ENCODE data around the gene UNC50.

UNC50 gene

GRCh38 chr2:98568161-98568956 is 40.0 kb upstream of the UNC50 start:
- Mint-ChIP-seq H3K36me3 (ENCODE audit: low read depth) (peaks cover 26% of the 10 kb centered on the region), H3K27ac (no peak overlapping the region), H3K4me3 (no peak overlapping the region), H3K4me1 (no peaks in the 10 kb centered on the region), H3K27me3 (ENCODE audit: low read depth, poor library complexity) (peaks cover 12% of the 10 kb centered on the region), H3K9me3 (no peaks in the 10 kb centered on the region)
- no peak for DNase-seq
- no peak for TF ChIP-seq CTCF (IDR thresholded peaks at IDR 0.05)

- H3K36me3 Mint-ChIP-seq (ENCODE audit: low read depth) = peaks cover 31% of the 10 kb centered on the region
- H3K27ac Mint-ChIP-seq = peak overlapping the region; percentile 74
- peaks cover 12% of the 10 kb centered on the region for H3K27me3 Mint-ChIP-seq (ENCODE audit: low read depth, poor library complexity)
- TF ChIP-seq CTCF (IDR thresholded peaks at IDR 0.05) = peak; percentile 80
- peak; percentile 74 for DNase-seq
- no peaks in the 10 kb centered on the region for H3K4me1 Mint-ChIP-seq
- H3K9me3 Mint-ChIP-seq = no peaks in the 10 kb centered on the region
- H3K4me3 Mint-ChIP-seq = no peak overlapping the region
These were observed 39.1 kb upstream of the UNC50 start for GRCh38 chr2:98569197-98569793.

- peak overlapping the region; percentile 74 for H3K27ac Mint-ChIP-seq
- TF ChIP-seq CTCF (IDR thresholded peaks at IDR 0.05) = no peak
- H3K27me3 Mint-ChIP-seq (ENCODE audit: low read depth, poor library complexity) = peaks cover 12% of the 10 kb centered on the region
- no peak overlapping the region for H3K4me3 Mint-ChIP-seq
- no peak for DNase-seq
- H3K36me3 Mint-ChIP-seq (ENCODE audit: low read depth) = peaks cover 31% of the 10 kb centered on the region
- no peaks in the 10 kb centered on the region for H3K4me1 Mint-ChIP-seq
- no peaks in the 10 kb centered on the region for H3K9me3 Mint-ChIP-seq
These were observed 38.5 kb upstream of the UNC50 start for GRCh38 chr2:98569915-98570314.

- Mint-ChIP-seq H3K4me1 (no peaks in the 10 kb centered on the region), H3K9me3 (no peaks in the 10 kb centered on the region), H3K36me3 (ENCODE audit: low read depth) (peaks cover 30% of the 10 kb centered on the region), H3K4me3 (no peak overlapping the region), H3K27ac (no peak overlapping the region), H3K27me3 (ENCODE audit: low read depth, poor library complexity) (peaks cover 12% of the 10 kb centered on the region)
- TF ChIP-seq CTCF (IDR thresholded peaks at IDR 0.05) = no peak
- no peak for DNase-seq
These were observed 38.0 kb upstream of the UNC50 start for GRCh38 chr2:98570356-98570755.

GRCh38 chr2:98571121-98571701 is 37.2 kb upstream of the UNC50 start:
- H3K27ac Mint-ChIP-seq = no peak overlapping the region
- H3K9me3 Mint-ChIP-seq = no peaks in the 10 kb centered on the region
- H3K36me3 Mint-ChIP-seq (ENCODE audit: low read depth) = peaks cover 22% of the 10 kb centered on the region
- H3K4me3 Mint-ChIP-seq = no peak overlapping the region
- no peak for TF ChIP-seq CTCF (IDR thresholded peaks at IDR 0.05)
- H3K4me1 Mint-ChIP-seq = no peaks in the 10 kb centered on the region
- no peak for DNase-seq
- H3K27me3 Mint-ChIP-seq (ENCODE audit: low read depth, poor library complexity) = peaks cover 11% of the 10 kb centered on the region
